ENCODE data around the gene CETN1.

CETN1 gene

GRCh38 chr18:574865-575645 is 5.1 kb upstream of the CETN1 start:
- no peak overlapping the region for H3K4me3 ChIP-seq (ENCODE audit: low read depth, low read length)
- no peak for DNase-seq (ENCODE audit: low read depth)
- no peak for TF ChIP-seq CTCF (IDR thresholded peaks at IDR 0.05; ENCODE audit: insufficient read depth, low read depth, low read length, missing control alignments)

- TF ChIP-seq CTCF (IDR thresholded peaks at IDR 0.05; ENCODE audit: insufficient read depth, low read depth, low read length, missing control alignments) = no peak
- DNase-seq (ENCODE audit: low read depth) = no peak
- no peak overlapping the region for H3K4me3 ChIP-seq (ENCODE audit: low read depth, low read length)
Measured at GRCh38 chr18:576924-577323, 3.3 kb upstream of the CETN1 start.

- no peak for DNase-seq (ENCODE audit: low read depth)
- TF ChIP-seq CTCF (IDR thresholded peaks at IDR 0.05; ENCODE audit: insufficient read depth, low read depth, low read length, missing control alignments) = no peak
- no peak overlapping the region for H3K4me3 ChIP-seq (ENCODE audit: low read depth, low read length)
Measured at GRCh38 chr18:577643-578375, 2.4 kb upstream of the CETN1 start.

GRCh38 chr18:579238-579637 is 942 bp upstream of the CETN1 start:
- TF ChIP-seq CTCF (IDR thresholded peaks at IDR 0.05; ENCODE audit: insufficient read depth, low read depth, low read length, missing control alignments) = no peak
- no peak overlapping the region for H3K4me3 ChIP-seq (ENCODE audit: low read depth, low read length)
- DNase-seq (ENCODE audit: low read depth) = no peak

GRCh38 chr18:581096-581495 is 916 bp downstream of the CETN1 start:
- DNase-seq (ENCODE audit: low read depth) = no peak

GRCh38 chr18:582465-582864 is 2.3 kb downstream of the CETN1 start:
- no peak overlapping the region for H3K4me3 ChIP-seq (ENCODE audit: low read depth, low read length)
- no peak for TF ChIP-seq CTCF (IDR thresholded peaks at IDR 0.05; ENCODE audit: insufficient read depth, low read depth, low read length, missing control alignments)
- no peak for DNase-seq (ENCODE audit: low read depth)

More at GRCh38 chr18:581096-581495, 916 bp downstream of the CETN1 start:
- H3K4me3 ChIP-seq (ENCODE audit: low read depth, low read length) = no peak overlapping the region
- TF ChIP-seq CTCF (IDR thresholded peaks at IDR 0.05; ENCODE audit: insufficient read depth, low read depth, low read length, missing control alignments) = no peak
